Activated CD8-positive, alpha-beta T cell treated with anti-CD3 and anti-CD28 coated beads for 36 hours (primary cell): ENCODE measurements around the gene PTCHD1. TPM values are rescaled to one million over a fixed set of nuclear protein-coding genes. Genes with fewer than 3 reads are reported as not detected.

ENCODE experiments used
- ATAC-seq: fragments of 200-7000 bp; cut with Tn5 transposase; one replicate; pipeline ENCODE4 v1.10.0; 2021; ENCODE audit warnings: mild to moderate bottlenecking, moderate library complexity
- CTCF ChIA-PET: fragments of 350-600 bp; sonication (Branson Sonifier 250); formaldehyde crosslinking; loops from one replicate; lab custom pipeline; 2021; ENCODE audit warnings: antibody characterized with exemption; lab: Charles Lee
- POLR2A ChIA-PET: fragments of 350-600 bp; sonication (Branson Sonifier 250); formaldehyde crosslinking; loops from one replicate; lab custom pipeline; 2021; ENCODE audit warnings: antibody characterized with exemption; lab: Charles Lee
- DNase-seq: peaks from one replicate; pipeline ENCODE4 v3.0.0-alpha.2; 2020
- H3K27ac Mint-ChIP-seq: one replicate; pipeline ENCODE4 v1.8.0; 2021; ENCODE audit warnings: mild to moderate bottlenecking, mixed read lengths
- H3K27me3 Mint-ChIP-seq: one replicate; pipeline ENCODE4 v1.8.0; 2021; ENCODE audit warnings: mixed read lengths
- H3K36me3 Mint-ChIP-seq: one replicate; pipeline ENCODE4 v1.8.0; 2021; ENCODE audit warnings: low read depth, mixed read lengths
- H3K4me1 Mint-ChIP-seq: one replicate; pipeline ENCODE4 v1.8.0; 2021; ENCODE audit warnings: low read depth, mixed read lengths
- H3K4me3 Mint-ChIP-seq: one replicate; pipeline ENCODE4 v1.8.0; 2021; ENCODE audit warnings: mild to moderate bottlenecking, moderate library complexity, mixed read lengths
- H3K9me3 Mint-ChIP-seq: one replicate; pipeline ENCODE4 v1.8.0; 2021; ENCODE audit warnings: mixed read lengths
- CTCF ChIP-seq: fragments of 200-600 bp; IDR thresholded peaks from one replicate; pipeline ENCODE4 v1.8.0; 2022; ENCODE audit warnings: antibody characterized with exemption, mild to moderate bottlenecking
- intact Hi-C: fragments of 100-400 bp; cut with micrococcal nuclease; formaldehyde crosslinking; loops from one replicate; pipeline ENCODE4 v1.10.0; 2022
- total RNA-seq, 2 experiments: library from RNA; stranded (reverse); gene quantifications; one replicate each; pipeline ENCODE4 v1.2.3, GENCODE V29; 2021

Gene PTCHD1
- total RNA-seq, 2 experiments from 2014 or later, result not detected

- Mint-ChIP-seq H3K27me3 (peaks cover 5% of the 10 kb centered on the region), H3K4me3 (no peak overlapping the region), H3K4me1 (no peaks in the 10 kb centered on the region), H3K36me3 (no peaks in the 10 kb centered on the region), H3K27ac (no peak overlapping the region), H3K9me3 (no peaks in the 10 kb centered on the region)
- no peak for TF ChIP-seq CTCF
- POLR2A ChIA-PET, result no interaction called here
- DNase-seq, result no peak
- CTCF ChIA-PET, result no interaction called here
- no peak for ATAC-seq
- intact Hi-C loops, result no loop called here
Measured at GRCh38 chrX:23344904-23345271, 10.2 kb downstream of the PTCHD1 start.

- CTCF ChIA-PET, result no interaction called here
Measured at GRCh38 chrX:23356189-23356588, 21.5 kb downstream of the PTCHD1 start.

DNA sequence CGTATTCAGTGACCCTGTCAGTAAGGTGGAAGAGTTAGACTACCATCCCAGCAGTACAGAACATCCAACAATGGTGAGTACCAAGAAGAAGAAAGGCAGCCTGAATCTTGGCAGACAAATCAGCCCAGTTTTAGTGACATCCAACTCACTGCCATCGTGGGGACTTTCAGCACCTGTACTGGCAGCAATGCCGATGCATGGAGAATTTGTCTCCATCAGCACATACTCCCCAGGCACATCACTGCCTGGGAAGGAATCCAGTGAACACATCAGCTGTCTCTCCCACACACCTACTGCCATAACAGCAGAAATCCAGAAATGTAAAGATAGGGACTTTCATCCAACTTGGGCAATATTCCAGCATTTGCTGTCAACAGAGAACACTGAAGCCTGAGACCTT, 29.8 kb downstream of the PTCHD1 start:
- ATAC-seq (no peak), DNase-seq (no peak)
- intact Hi-C loops, result no loop called here
- no peaks in the 10 kb centered on the region for H3K9me3 Mint-ChIP-seq
- H3K27me3 Mint-ChIP-seq, result peaks cover 6% of the 10 kb centered on the region
- ChIA-PET POLR2A (no interaction called here), CTCF (no interaction called here)
- H3K27ac Mint-ChIP-seq, result no peak overlapping the region
- H3K36me3 Mint-ChIP-seq, result no peaks in the 10 kb centered on the region
- no peak overlapping the region for H3K4me3 Mint-ChIP-seq
- no peak for TF ChIP-seq CTCF
- H3K4me1 Mint-ChIP-seq, result no peaks in the 10 kb centered on the region

More at GRCh38 chrX:23356189-23356588, 21.5 kb downstream of the PTCHD1 start:
- POLR2A ChIA-PET, result no interaction called here
- DNase-seq (no peak), ATAC-seq (no peak)
- Mint-ChIP-seq H3K27ac (no peak overlapping the region), H3K27me3 (no peaks in the 10 kb centered on the region), H3K9me3 (no peaks in the 10 kb centered on the region), H3K4me3 (no peak overlapping the region), H3K4me1 (no peaks in the 10 kb centered on the region), H3K36me3 (no peaks in the 10 kb centered on the region)
- TF ChIP-seq CTCF, result no peak
- intact Hi-C loops, result no loop called here

GRCh38 chrX:23365541-23365940, 30.9 kb downstream of the PTCHD1 start:
- H3K36me3 Mint-ChIP-seq, result no peaks in the 10 kb centered on the region
- no peak overlapping the region for H3K4me3 Mint-ChIP-seq
- ChIA-PET CTCF (no interaction called here), POLR2A (no interaction called here)
- intact Hi-C loops, result no loop called here
- peaks cover 6% of the 10 kb centered on the region for H3K27me3 Mint-ChIP-seq
- TF ChIP-seq CTCF, result no peak
- ATAC-seq, result no peak
- no peaks in the 10 kb centered on the region for H3K4me1 Mint-ChIP-seq
- H3K9me3 Mint-ChIP-seq, result no peaks in the 10 kb centered on the region
- no peak for DNase-seq
- H3K27ac Mint-ChIP-seq, result no peak overlapping the region

- DNase-seq (no peak), ATAC-seq (no peak)
- no peak overlapping the region for H3K4me3 Mint-ChIP-seq
- no peaks in the 10 kb centered on the region for H3K36me3 Mint-ChIP-seq
- intact Hi-C loops, result no loop called here
- no peaks in the 10 kb centered on the region for H3K9me3 Mint-ChIP-seq
- H3K4me1 Mint-ChIP-seq, result no peaks in the 10 kb centered on the region
- H3K27me3 Mint-ChIP-seq, result peaks cover 6% of the 10 kb centered on the region
- CTCF ChIA-PET, result no interaction called here
- POLR2A ChIA-PET, result no interaction called here
- TF ChIP-seq CTCF, result no peak
- H3K27ac Mint-ChIP-seq, result no peak overlapping the region
Measured at GRCh38 chrX:23366914-23367313, 32.3 kb downstream of the PTCHD1 start.
